Uterus (tissue), 4 donors: ENCODE data around the gene TLE3. TPM values are rescaled to one million over a fixed set of nuclear protein-coding genes. Genes with fewer than 3 reads are reported as not detected.
A peak's percentile ranks its signal among the peaks of the same experiment; 100 is the strongest.

ENCODE experiments used
- DNase-seq, 2 donors: peaks; one replicate each; pipeline ENCODE4 v3.0.0-alpha.2; 2019 to 2020
- H3K27ac ChIP-seq, 2 donors: fragments of 200-600 bp; sonication (generic); 1 replicate in 1 of 2; 2 replicates in 1 of 2; pipeline ENCODE4 v1.5.1; 2016 to 2018
- H3K27me3 ChIP-seq, 2 donors: fragments of 200-600 bp; sonication (generic); one replicate each; pipeline ENCODE4 v1.5.1; 2018 to 2019; ENCODE audit warnings: control low read depth in 1 of 2
- H3K36me3 ChIP-seq, 2 donors: fragments of 200-600 bp; sonication (generic); one replicate each; pipeline ENCODE4 v1.5.1; 2019; ENCODE audit warnings: control low read depth in 1 of 2
- H3K4me1 ChIP-seq, 2 donors: fragments of 200-600 bp; sonication (generic); one replicate each; pipeline ENCODE4 v1.5.1; 2018 to 2019; ENCODE audit warnings: control low read depth in 1 of 2
- H3K4me3 ChIP-seq, 2 donors: fragments of 200-600 bp; sonication (generic); 1 replicate in 1 of 2; 2 replicates in 1 of 2; pipeline ENCODE4 v1.5.1; 2018 to 2019; ENCODE audit warnings: mild to moderate bottlenecking in 1 of 2
- H3K9me3 ChIP-seq, 2 donors: fragments of 200-600 bp; sonication (generic); one replicate each; pipeline ENCODE4 v1.5.1; 2019; ENCODE audit warnings: control low read depth in 1 of 2
- POLR2A ChIP-seq, 2 donors: fragments of 450-650 bp; IDR thresholded peaks; one replicate each; pipeline ENCODE4 v1.6.1; 2016; ENCODE audit warnings: antibody characterized with exemption in 2 of 2, mild to moderate bottlenecking in 1 of 2, moderate library complexity in 1 of 2
- intact Hi-C: fragments of 100-400 bp; cut with DNase I; formaldehyde crosslinking; loops from one replicate; pipeline ENCODE4 v1.15.1; 2023; ENCODE audit warnings: low total_unique reads
- total RNA-seq, 4 donors: library from RNA; depleted of rRNA in 3 of 4; stranded (reverse); fragments of >200 nt in 3 of 4; gene quantifications; one replicate each; pipeline versions ENCODE4 v1.1.0 to v1.2.4, GENCODE V29; 2014 to 2023
- TF ChIP-seq, protein P1 (sequence below), 4 experiments: fragments of 200-600 bp in 2 of 4; fragments of 450-650 bp in 2 of 4; sonication (generic) in 2 of 4; IDR thresholded peaks; one replicate each; pipeline ENCODE4 v1.5.1; 2016 to 2019; ENCODE audit warnings: antibody characterized with exemption in 4 of 4, mild to moderate bottlenecking in 2 of 4, moderate library complexity in 1 of 4
- donor health status: DM: yes; HTN: yes; CAD: no.

The TLE3 gene
- total RNA-seq, 4 donors from 2014 or later = 7.4 to 244 (median 49.4) TPM

DNA sequence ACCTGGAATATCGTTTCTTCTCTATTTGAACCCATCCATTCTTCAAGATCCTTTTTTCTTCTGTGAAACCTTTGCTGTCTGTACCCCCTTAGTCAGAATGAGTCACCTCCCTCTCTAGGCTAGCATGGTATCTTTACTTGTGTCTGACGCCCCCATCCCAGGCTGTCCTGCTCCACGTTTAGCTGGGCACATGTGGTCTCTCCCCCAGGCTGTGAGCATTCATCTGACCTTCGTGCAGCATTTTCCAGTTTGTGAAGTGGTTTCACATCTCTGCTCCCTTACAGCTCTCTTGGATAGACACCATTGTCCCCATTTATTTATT is 14.3 kb upstream of the TLE3 start:
- H3K27ac ChIP-seq = peak overlapping the region; percentile 78 to 88
- TF ChIP-seq POLR2A (IDR thresholded peaks at IDR 0.05) = no peak
- TF ChIP-seq, protein P1, sequence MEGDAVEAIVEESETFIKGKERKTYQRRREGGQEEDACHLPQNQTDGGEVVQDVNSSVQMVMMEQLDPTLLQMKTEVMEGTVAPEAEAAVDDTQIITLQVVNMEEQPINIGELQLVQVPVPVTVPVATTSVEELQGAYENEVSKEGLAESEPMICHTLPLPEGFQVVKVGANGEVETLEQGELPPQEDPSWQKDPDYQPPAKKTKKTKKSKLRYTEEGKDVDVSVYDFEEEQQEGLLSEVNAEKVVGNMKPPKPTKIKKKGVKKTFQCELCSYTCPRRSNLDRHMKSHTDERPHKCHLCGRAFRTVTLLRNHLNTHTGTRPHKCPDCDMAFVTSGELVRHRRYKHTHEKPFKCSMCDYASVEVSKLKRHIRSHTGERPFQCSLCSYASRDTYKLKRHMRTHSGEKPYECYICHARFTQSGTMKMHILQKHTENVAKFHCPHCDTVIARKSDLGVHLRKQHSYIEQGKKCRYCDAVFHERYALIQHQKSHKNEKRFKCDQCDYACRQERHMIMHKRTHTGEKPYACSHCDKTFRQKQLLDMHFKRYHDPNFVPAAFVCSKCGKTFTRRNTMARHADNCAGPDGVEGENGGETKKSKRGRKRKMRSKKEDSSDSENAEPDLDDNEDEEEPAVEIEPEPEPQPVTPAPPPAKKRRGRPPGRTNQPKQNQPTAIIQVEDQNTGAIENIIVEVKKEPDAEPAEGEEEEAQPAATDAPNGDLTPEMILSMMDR (IDR thresholded peaks at IDR 0.05) = no peak
- no peaks in the 10 kb centered on the region for H3K36me3 ChIP-seq
- H3K9me3 ChIP-seq = no peaks in the 10 kb centered on the region
- intact Hi-C loops = no loop called here
- H3K4me1 ChIP-seq = peaks cover 0 to 7% of the 10 kb centered on the region in 2 donors
- H3K27me3 ChIP-seq = no peaks in the 10 kb centered on the region
- DNase-seq = no peak
- H3K4me3 ChIP-seq = no peak overlapping the region

- intact Hi-C loops = no loop called here
- Histone ChIP-seq H3K27me3 (no peaks in the 10 kb centered on the region), H3K4me1 (peaks cover 0 to 7% of the 10 kb centered on the region in 2 donors), H3K9me3 (no peaks in the 10 kb centered on the region), H3K36me3 (no peaks in the 10 kb centered on the region), H3K4me3 (no peak overlapping the region), H3K27ac (peak overlapping the region; percentile 78 to 88)
- TF ChIP-seq, protein P1 (IDR thresholded peaks at IDR 0.05) = no peak
- TF ChIP-seq POLR2A (IDR thresholded peaks at IDR 0.05) = peak in 1 of 2 donors; percentile 19
- DNase-seq = peak; percentile 77 to 81
Measured at GRCh38 chr15:70111203-70112073, 13.7 kb upstream of the TLE3 start.

DNA sequence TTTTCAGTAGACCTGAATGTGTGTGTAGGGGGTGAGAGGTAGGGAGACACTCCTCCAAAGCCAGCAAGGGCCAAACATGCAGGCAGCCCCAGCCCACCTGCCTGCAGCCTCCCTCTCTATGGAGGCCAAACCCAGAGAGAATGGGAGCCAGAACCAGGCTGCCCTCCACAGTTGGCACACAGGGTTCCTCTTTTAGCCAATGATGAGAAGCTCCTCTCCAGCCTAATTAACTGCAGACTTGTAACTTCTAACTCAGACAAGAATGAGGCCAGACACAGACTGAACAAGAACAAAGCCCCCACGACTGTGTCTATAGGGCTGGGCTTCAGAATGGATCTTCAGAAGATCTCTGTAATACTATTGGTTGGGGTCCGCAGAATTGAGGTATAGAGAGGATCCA is 12.3 kb upstream of the TLE3 start:
- intact Hi-C loops = no loop called here
- H3K27ac ChIP-seq = no peak overlapping the region
- H3K36me3 ChIP-seq = no peaks in the 10 kb centered on the region
- no peaks in the 10 kb centered on the region for H3K27me3 ChIP-seq
- no peaks in the 10 kb centered on the region for H3K9me3 ChIP-seq
- H3K4me3 ChIP-seq = no peak overlapping the region
- TF ChIP-seq, protein P1 (IDR thresholded peaks at IDR 0.05) = no peak
- TF ChIP-seq POLR2A (IDR thresholded peaks at IDR 0.05) = no peak
- DNase-seq = no peak
- H3K4me1 ChIP-seq = peaks cover 0 to 7% of the 10 kb centered on the region in 2 donors

DNA sequence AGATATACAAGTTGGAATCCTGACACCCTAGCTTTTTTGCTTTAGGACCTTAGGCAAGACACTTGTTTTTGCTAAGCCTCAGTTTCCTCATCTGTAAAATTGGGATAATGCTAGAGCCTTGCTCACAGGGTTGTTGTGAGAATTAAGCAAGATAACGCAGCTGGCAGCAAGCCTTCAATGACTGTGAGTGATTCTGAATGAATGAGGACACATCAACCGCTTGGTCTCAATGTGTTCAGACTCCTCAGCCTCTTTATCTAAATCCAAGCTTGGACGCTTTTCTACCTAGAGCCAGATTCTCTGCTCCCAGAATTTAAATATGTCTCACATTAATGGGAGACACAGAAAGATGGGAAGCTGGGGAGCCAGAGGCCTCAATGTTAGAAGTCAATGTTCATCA is 11.8 kb upstream of the TLE3 start:
- no peak overlapping the region for H3K4me3 ChIP-seq
- peaks cover 0 to 7% of the 10 kb centered on the region in 2 donors for H3K4me1 ChIP-seq
- TF ChIP-seq, protein P1 (IDR thresholded peaks at IDR 0.05) = no peak
- no peak for TF ChIP-seq POLR2A (IDR thresholded peaks at IDR 0.05)
- H3K36me3 ChIP-seq = no peaks in the 10 kb centered on the region
- H3K27ac ChIP-seq = no peak overlapping the region
- DNase-seq = no peak
- no peaks in the 10 kb centered on the region for H3K9me3 ChIP-seq
- intact Hi-C loops = no loop called here
- no peaks in the 10 kb centered on the region for H3K27me3 ChIP-seq

- Histone ChIP-seq H3K36me3 (no peaks in the 10 kb centered on the region), H3K4me1 (peaks cover 0 to 9% of the 10 kb centered on the region in 2 donors), H3K27ac (no peak overlapping the region), H3K4me3 (no peak overlapping the region), H3K9me3 (no peaks in the 10 kb centered on the region), H3K27me3 (no peaks in the 10 kb centered on the region)
- TF ChIP-seq POLR2A (IDR thresholded peaks at IDR 0.05) = no peak
- TF ChIP-seq, protein P1 (IDR thresholded peaks at IDR 0.05) = no peak
- intact Hi-C loops = no loop called here
- DNase-seq = no peak
Measured at GRCh38 chr15:70103880-70104626, 6.3 kb upstream of the TLE3 start.
